GM19099 (cell line): ENCODE results near the gene STXBP5.

Experiments
- POLR2A ChIP-seq: IDR thresholded peaks from 3 replicates; pipeline ENCODE4 v1.6.1; 2011; ENCODE audit warnings: low read depth; ENCODE audit not compliant: insufficient read length; ENCODE audit errors: extremely low read depth

Gene STXBP5

GRCh38 chr6:147201885-147202515 is 2.2 kb upstream of the STXBP5 start:
- TF ChIP-seq POLR2A = no peak

DNA sequence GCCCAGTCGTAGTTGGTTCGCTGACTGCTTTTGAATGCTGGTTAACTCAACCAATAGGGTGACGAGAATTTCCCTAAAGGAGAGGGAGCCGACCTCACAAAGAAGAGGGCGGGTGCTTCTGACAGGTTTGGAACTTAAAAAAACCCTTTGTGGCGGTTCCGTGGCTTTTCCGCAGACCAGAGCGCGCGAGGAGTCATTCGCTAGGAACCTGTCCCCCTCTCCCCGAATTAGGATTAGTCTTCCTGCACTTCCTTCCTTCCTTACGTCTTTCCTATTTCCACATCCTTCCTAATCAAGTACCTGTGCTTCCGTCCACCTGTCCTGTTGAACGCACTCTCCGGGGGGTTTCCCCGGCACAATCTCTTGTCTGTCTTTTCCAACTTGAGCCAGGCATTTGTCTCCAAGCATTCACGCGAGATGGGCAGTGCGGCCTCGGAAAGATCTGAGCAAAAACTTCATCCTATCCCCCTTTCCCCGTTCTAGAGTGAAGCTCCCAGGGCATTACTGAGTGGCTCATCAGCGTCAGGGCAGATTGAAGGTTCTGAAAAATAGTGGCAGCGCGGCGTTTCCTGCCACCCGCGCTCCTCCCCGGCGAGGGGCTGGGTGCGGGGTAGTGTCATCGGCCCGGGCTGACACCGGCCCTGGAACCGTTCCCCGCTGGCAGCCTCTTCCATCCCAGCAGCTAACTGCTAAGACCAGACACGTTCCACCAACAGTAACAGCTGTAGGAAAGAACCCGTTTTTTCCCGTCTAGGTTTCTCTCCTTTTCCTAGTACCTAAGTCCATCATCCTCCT is 1.5 kb upstream of the STXBP5 start:
- peak; percentile 68 for TF ChIP-seq POLR2A

DNA sequence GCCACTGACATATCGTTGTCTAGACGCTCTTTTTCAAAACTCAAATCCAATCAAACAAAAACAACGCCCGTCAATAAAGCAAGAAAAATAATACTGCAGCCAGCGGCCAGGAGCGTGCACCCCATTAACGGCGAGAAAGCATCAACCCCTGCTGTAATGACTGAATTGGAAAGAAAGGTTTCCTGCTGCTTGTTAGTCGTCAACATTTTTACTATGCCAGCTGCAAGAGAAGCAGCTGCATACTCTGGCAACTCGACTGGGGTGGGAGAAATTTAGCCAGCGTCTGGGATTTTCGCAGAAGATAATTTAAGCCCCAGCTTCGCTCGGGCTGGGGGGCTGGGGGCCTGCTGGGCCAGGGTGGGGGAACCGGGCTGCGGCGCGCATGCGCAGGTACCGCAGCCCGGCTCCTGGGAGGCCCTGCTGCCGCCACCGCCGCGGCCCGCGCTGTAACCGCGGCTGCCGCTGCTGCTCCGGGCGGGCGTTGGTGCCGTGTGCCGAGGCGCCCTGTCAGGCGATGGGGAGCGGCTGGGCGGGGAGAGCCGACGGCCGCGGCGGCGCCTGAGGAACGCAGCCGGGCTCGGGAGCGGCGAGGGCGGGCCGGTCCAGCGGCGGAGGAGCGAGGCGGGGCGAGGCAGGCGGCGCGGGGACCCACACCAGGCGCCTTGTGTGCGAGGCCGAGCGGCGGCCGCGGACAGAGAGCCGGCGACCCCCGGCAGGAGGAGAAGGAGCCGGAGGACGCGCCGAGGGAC is 732 bp upstream of the STXBP5 start:
- TF ChIP-seq POLR2A = peak; percentile 74

GRCh38 chr6:147204843-147205311 is 660 bp downstream of the STXBP5 start:
- TF ChIP-seq POLR2A = no peak

DNA sequence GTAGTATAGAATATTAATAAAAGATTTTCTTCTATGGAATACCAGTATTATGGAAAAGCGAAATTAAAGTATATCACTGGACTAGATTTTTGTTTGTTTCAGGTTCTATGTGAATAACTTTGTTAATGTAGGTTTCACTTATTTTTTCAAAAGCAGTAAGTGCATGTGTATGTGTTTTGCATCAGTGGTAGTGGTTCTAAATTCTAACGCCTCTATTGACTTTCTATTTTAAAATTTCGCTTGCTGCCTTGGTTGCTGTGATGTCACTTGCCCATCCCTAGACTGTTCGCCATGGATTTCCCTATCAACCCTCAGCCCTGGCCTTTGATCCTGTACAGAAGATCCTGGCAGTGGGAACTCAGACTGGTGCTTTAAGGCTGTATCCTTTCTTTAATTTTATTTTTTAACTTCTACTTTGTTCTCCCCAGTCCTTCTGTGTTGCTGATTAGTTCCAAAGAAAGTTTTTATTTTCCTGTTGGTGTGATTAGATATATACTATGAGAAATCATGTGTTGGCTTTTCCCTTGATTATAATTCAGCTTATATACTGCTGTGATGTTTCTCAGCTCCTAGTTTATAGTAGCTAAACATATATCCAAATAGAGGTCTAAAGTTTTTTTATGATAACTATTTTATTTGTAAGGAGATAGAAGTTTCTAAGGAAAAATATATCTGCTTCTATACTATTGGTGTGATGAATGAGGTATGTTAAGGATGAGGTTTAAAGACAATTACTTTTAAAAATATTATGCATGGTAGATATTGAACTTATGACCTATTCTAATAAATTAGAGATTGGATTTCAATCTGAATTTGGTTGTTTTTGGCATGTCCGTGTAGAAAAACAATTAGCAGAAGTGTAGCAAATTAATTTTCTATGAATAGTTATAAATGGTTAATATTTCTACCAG is 1.7 kb downstream of the STXBP5 start:
- TF ChIP-seq POLR2A = no peak

DNA sequence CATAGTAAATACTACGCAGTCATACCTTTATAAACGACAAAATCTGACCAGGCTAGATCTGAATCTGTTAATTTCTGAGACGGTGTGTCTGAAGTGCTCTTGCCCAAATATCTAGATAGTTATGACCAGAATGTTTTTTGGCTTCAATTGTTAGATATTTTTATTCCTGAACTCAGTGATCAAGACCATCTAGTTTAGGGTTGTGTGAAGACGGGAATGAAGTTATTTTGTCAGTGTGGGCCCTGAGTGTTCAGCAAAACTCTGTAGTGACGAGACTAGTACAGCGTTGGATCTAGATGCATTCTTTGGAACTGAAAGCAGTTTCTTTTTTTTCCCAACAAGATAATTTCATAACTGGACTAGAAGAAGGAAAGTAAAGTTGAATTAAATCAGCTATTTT is 3.1 kb downstream of the STXBP5 start:
- no peak for TF ChIP-seq POLR2A

DNA sequence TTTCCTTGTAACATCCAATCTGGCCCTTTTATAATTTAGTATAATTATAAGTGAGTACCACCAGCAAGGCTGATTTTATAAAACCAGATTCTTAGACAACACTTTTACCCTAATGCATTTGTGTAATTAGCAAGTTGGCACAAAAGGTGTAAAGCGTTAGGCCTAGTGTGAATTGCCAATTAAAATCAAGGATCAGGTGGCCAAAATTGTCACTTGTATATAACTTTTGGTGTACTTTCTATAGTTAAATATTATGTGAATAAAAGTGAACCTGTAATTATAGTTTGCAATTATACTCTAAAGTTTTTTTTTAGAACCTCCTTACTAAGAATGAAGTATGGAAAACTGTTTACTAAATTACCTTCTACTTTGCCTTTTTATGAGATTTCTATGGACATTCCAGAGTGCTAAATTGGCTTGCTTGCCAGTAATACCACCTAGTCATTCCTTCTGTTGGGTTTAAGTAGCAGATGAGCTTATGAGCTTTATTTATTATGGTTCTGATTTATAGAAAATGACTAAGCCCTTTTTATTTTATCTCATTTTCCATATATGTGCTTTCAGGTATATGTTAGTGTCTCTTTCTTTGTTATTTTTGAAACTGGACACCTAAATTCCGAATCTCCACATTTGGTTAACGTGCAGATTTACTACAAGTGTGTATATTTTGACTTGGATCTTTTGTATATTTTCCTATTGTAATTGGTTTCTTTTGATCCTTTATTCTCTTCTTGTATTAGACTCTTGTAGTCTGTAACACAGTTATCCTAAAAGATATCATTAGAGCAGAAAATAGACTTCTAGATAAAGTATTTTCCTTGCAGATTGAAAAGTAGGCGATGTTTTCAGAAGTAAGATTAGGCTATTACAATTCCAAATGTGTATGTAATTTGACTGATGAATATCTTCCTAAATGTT is 3.9 kb downstream of the STXBP5 start:
- no peak for TF ChIP-seq POLR2A

- TF ChIP-seq POLR2A = no peak
Observed at GRCh38 chr6:147209762-147210449, 5.7 kb downstream of the STXBP5 start.

DNA sequence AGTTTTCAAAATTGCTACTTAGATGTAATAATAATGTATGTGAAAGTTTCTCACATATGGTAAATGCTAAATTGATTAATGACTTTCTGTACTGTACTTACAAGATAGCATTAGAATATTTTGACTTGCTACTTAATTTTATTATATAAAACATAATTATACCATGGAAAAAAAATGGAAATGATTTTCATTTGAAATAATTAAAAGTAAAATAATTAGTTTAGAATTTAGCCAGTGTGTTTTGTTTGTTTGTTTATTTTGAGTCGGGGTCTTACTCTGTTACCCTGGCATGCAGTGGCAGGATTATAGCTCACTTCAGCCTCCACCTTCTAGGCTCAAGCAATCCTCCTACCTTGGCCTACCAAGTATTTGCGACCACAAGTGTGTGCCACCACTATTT is 7.1 kb downstream of the STXBP5 start:
- no peak for TF ChIP-seq POLR2A

DNA sequence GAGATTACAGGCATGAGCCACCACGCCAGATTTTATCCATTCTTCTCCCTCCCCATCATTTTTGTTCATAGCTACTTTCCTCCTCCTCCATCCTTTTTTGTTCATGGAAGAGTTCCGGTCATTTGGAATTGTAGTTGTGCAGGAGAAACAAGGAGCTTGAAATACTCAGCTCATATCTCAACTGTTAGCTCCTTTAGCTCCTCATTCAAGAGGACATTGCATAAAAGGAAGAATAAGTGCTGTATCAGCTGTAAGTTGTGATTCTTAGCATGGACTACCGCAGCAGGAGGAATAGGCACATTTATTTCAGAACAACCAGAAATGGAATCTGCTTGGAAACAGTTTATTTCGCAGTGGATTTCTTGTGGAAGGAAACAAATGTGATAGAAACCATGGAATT is 7.6 kb downstream of the STXBP5 start:
- no peak for TF ChIP-seq POLR2A

- TF ChIP-seq POLR2A = no peak
Observed at GRCh38 chr6:147212622-147213021, 8.4 kb downstream of the STXBP5 start.

- TF ChIP-seq POLR2A = no peak
Observed at GRCh38 chr6:147213772-147214171, 9.6 kb downstream of the STXBP5 start.
